NCI-H2081 treated with DMSO at 0.1 percent for 48 hours (cell line): ENCODE data around the gene LGALS14.
"Not testable (repeated sequence)": the region's sequence is repeated elsewhere in the genome, so short reads cannot be mapped to it uniquely, and the experiment has no call there.

Experiments used
- DNase-seq: peaks from one replicate; lab custom pipeline; 2025; lab: John Stamatoyannopoulos, UW

The LGALS14 gene

DNA sequence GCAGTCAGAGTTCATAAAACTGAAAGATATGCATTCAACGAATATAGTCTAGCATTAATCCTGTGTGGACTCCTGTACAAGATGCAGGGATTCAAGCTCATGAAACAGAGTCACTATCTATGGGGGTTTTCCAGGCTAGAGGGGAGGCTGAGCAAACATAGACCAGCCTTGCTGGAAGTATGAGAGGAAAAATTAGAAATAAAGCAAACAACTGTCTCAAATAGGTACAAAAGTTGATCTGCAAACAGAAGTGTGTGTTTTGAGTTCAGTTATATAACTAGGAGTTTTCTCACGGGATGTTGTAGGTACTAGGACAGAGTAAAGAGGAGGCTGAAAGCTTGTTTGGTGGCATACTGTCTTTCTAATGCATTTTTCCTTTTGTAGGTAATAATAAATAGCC lies 8.5 kb upstream of the LGALS14 start:
- no peak for DNase-seq

DNA sequence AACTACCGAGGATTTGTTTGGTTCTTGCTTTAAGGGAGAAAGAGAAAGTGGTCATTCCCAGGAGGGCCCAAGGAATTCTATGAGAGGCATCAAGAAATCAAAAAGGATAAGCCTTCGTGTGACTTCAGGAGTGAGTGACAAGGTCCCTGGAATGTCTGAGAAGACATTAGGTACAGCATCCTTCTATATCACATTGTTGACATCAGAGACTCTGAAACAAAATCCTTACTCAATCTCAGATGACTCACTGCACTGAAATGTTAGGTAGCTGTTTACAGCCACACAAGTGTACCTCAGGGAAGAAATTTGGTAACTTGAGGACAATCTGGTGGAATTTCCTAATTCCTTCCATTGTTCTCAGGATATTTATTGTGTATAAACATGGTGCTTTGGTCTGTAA lies 7.9 kb upstream of the LGALS14 start:
- no peak for DNase-seq

DNA sequence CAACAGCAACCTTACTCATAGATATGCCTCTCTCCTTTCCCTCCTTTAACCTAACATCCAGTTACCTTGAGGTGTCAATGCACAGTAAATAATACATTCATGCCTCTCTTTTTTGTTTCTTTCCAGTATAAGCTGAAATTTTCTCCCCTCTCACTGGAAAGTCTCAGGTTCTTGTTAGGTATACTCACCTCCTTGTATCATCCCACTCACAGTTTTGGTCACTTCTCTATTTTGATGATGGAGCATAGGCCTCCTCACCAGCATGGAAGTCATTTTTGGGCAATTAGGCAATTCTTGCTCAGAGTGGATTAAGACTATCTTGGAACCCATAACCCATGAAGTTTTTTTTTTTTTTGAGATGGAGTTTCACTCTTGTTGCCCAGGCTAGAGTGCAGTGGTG lies 5.7 kb upstream of the LGALS14 start:
- DNase-seq = no peak

DNA sequence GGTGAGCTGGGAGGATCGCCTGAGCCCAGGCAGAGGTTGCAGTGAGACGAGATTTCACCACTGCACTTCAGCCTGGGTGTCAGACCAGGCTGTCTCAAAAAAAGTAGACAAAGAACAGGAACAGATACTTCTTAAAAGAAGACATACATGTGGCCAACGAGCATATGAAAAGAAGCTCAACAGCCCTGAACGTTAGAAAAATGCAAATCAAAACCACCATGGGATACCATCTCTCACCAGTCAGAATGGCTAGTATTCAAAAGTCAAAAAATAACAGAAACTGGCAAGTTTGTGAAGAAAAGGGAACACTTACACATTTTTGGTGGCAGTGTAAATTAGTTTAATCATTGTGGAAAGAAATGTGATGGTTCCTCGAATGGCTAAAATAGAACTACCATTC lies 3.0 kb upstream of the LGALS14 start:
- DNase-seq = no peak

DNA sequence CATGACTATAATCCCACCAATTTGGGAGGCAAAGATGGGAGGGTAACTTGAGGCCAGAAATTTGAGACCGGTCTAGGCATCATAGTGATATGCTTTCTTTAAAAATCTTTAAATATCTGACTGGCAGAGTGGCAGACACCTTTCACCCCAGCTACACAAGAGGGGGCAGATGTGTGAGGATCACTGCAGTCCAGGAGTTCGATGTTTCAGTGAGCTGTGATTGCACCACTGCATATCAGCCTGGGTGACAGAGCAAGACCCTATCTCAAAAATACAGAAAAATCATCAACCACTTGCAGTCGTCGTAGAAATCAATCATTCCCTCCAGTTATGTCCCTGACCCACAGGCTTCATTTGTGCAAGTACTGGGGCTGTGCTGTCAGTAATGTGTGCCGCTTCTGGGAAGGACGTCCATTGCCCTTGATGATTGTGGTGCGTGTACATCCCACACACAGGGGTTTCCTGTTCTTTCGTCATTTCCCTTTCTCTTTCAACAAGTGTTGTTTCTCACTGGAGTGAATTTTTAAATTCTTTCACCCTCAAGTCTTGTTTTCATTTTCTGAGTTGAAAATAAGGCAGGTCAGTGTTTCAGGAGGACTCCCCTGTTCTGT lies 1.4 kb downstream of the LGALS14 start:
- DNase-seq = no peak

DNA sequence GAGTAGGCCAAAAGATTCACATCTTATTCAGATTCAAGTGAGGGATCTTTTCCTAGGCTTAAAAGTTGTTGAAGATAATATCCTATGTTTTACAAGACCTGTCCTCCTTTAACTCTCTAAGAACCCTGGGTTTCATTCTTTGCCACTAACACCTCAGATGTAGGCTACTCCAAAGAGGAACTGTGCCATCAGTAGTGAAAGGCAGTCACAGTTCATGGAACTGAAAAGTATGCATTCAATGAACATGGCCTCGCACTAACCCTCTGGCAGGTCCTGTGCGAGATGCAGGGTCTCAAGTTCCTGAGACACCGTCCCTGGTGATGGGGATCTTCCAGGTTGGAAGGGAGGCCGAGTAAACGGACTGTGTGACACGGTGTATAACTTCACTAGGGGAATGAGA lies 4.3 kb downstream of the LGALS14 start:
- no peak for DNase-seq

DNA sequence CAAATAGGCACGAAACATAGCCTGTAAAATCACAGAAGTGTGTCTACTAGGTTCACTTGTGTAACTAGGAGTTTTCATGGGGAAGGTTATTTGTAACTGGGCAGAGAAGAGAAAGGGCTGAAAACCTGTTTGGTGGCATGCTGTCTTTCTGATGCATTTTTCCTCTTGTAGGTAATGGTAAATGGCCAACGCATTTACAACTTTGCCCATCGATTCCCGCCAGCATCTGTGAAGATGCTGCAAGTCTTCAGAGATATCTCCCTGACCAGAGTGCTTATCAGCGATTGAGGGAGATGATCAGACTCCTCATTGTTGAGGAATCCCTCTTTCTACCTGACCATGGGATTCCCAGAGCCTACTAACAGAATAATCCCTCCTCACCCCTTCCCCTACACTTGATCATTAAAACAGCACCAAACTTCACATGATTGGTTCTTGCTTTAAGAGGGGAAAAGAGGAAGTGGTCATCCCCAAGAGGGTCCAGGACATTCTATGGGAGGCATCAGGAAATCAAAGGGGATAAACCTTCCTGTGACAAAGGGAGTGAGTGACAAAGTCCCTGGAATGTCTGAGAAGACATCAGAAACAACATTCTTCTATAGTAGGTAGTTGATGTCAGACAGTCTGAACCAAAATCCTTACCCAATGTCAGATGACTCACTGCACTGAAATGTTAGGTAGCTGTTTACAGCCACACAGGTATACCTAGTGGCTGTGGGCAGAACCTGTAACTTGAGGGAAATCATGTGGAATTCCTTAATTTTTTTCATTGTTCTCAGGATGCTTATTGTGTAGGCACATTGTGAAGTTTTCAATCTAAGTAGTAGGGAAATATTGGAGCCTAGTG lies 5.0 kb downstream of the LGALS14 start:
- no peak for DNase-seq

DNA sequence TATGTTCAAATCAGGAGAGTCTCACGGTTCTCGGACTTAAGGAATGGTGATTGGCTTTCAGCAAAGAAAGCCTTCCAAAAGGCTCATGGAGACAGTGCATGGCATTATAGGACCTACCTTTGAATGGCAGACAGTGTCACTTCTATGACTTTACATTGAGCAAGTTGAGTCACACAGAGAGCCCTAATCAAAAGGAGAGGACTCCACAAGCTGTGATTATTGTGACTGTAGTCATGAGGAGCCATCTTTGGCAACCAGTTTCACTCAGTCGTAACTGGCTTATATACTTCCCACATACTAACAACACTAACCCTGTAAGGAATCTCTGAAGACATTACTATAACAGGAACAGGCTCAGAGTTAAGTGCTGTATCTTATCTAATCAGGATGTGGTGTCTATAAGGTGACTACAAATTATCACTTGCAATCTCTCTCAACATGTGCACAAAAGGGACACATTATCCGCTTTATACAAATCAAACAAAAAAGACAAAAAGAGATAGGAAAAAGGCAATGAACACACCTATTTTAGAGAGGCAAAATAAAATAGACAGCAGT lies 6.1 kb downstream of the LGALS14 start:
- no peak for DNase-seq

DNA sequence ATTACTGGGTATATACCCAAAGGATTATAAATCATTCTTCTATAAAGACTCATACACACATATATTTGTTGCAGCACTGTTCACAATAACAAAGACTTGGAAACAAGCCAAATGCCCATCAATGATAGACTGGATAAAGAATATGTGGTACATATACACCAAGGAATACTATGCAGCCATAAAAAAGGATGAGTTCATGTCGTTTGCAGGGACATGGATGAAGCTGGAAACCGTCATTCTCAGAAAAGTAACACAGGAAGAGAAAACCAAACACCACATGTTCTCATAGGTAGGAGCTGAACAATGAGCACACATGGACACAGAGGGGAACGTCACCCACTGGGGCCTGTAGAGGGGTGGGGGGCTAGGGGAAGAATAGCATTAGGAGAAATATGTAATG lies 15.9 kb downstream of the LGALS14 start:
- DNase-seq = not testable (repeated sequence)

DNA sequence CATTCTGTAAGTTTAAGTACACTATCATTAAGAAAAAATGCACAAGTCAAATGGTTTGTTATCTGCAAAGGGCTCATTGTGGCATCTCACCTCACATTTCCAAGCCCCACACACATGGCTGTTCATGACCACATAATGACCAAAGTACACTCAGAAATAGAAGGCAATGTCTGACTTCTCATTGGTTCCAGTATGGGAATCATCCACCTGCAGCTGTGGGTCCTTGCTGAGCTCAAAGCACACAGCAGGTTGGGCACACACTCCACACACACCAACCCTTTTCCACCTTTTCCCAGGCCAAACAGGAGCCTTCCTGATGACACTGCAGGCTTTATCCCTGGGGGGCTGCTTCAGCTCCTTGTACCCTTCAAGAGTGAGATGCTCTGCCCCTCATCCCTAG lies 21.7 kb downstream of the LGALS14 start:
- no peak for DNase-seq

DNA sequence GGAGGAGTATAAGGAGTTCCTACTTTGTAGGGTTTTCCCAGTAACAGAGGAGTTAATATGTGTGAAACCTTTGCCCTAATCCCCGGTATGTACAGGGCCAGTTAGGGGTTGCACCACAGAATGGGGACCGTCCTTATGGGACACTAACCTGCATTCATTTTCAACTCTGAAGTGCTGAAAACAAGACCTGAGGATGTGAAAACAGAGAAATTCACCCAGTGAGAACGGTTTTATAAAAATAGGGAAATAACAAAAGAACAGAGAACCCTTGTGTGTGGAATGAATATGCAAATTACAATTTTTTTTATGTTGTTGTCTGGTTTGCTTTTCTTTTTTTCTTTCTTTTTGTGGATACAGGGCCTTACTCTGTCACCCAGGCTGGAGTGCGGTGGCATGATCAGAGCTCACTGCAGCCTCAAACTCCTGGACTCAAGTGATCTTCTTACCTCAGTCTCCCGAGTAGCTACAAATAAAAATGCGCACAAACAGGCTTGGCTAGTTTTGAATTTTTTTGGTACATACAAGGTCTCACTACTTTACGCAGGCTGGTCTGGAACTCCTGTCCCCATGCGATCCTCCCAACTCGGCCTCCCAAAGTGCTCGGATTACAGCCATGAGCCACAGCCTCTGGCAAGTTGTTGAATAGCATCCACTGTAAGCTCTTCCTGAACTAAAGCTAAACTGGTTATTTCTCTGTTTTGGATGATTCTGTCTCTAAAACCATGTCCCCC lies 23.0 kb downstream of the LGALS14 start:
- DNase-seq = no peak

DNA sequence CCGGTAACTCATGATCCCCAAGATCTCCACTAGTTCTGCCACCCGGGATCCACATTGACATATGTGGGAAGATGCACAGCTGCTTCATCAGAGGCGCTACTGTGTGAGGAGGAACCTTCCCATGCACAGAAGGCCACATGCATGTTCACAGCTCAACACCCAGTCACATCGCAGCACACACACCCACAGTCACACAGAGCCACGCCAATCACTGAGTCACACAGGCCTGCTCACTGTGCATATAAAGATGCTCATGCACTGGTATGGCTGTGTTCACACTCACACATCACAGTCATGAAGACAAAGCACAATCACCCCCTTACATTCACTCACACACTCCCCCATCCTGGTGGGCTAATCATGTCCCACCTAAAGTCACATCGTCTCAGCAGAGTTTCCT lies 23.8 kb downstream of the LGALS14 start:
- no peak for DNase-seq

DNA sequence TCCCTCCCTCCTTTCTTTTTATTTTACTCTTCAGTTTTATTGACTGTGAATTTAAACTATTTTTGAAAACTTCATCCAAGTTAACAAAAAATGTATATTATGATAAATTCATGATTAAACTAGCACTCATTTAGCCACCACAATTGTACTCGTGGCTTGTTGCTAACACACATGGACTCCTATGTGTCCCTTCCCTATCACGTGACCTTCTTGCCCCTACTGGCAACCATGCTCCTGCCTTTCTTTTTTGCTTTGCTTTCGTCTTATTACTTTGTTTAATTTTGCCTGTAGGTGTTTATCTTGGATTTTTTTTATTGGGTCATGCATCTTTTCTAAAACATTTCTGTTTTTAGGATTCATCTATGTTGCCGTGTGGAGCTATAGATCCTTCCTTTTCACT lies 25.3 kb downstream of the LGALS14 start:
- DNase-seq = no peak

DNA sequence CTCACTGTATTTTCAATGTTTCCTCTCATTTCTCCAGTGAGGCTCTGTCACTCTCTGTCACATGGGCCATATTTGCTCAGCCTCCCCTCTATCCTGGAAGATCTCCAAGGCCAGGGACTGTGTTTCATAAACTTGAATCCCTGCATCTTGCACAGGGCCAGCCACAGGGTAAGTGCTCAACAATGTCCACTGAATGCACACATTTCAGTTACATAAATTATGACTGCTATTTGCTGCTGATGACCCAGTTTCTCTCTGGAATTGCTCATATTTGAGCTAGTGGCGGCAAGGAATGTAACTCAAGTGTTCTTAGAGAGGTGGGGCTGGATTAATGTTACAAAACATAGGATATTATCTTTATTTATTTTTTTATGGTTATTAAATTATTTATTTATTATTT lies 27.4 kb downstream of the LGALS14 start:
- DNase-seq = no peak

DNA sequence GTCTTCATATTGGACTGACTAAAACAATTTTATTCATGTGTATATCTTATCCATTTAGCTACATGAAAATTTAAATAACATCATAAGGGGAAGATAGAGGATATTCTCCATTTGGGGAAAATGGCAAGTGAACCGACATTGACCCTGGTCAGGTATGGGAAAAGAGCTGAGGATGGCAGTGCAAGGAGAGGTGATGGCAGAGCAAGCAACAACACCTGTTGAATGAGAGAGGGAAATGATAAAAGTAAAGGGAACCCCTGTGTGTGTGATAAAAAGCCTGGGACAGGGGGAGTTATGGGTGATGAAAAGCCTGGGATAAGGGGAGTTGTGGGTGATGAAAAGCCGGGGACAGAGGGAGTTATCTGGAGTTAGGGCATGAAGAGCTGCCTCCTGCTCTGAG lies 29.6 kb downstream of the LGALS14 start:
- DNase-seq = no peak

DNA sequence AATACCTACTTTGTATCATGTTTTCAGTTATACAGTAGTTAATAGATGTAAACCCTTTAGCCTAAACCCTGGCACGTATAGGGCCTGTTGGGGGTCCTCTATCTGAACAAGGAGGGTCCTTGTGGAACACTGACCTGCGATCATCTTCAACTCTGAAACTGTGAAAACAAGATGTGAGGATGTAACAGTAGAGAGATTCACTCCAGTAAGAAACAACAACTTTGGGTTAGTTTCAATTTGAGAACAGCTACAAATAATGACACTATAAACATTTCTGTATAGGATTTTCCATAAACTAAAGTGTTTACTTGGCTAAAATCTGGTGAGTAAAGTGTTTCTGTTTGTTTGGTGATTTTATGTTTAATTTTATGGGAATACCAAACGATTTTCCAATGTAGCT lies 31.4 kb downstream of the LGALS14 start:
- no peak for DNase-seq

DNA sequence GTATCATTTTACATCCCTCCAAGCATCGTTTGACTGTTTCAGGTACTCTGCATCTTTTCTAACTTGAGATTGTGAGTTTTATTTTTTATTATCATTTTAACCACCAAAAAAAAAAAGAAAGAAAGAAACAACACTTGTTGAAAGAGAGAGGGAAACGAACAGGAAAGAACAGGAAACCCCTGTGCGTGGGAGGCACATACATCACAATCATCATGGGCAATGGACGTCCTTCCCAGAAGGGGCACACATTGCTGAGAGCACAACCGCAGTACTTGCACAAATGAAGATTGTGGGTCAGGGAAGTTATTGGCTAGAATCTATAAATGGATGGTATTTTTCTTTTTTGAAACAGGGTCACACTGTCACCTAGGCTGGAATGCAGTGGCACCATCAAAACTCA lies 31.8 kb downstream of the LGALS14 start:
- no peak for DNase-seq

DNA sequence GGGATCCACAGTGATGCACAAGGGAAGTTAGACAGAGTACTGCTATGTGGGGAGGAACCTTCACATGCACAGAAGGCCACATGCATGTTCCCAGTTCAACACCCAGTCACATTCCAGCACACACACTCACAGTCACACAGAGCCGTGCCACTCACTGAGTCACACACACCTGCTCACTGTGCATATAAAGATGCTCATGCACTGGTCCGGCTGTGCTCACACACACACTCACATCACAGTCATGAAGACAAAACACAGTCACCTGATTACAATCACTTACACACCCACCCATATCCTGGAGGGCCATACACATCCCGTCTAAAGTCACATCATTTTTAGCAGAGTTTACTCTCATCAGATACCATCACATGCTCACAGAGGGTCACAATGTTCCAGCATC lies 33.1 kb downstream of the LGALS14 start:
- no peak for DNase-seq

DNA sequence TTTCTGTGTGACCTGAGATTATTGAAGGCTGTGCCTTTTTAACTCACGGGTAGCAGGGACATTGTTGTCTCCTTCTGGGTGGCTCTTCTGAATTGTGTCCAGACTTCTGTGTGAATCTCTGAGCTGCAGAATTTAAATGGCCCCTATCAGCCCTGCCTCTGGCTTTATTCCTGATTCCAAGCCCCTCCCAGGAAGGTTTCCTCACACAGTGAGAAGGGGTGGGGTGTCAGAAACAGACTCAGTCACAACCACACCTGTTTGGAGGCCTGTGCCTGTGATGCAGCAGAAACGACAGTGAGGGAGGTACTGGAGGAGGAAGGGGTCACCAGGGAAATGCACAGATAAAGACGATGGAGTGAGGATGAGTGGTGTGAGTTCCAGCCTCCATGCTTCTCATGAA lies 33.6 kb downstream of the LGALS14 start, which contains the start of gene CLC:
TSS of gene CLC (minus strand) at position 139 of the 400 bp plus-strand sequence. CDS start at position 62, 77 bp downstream.
- DNase-seq = no peak

DNA sequence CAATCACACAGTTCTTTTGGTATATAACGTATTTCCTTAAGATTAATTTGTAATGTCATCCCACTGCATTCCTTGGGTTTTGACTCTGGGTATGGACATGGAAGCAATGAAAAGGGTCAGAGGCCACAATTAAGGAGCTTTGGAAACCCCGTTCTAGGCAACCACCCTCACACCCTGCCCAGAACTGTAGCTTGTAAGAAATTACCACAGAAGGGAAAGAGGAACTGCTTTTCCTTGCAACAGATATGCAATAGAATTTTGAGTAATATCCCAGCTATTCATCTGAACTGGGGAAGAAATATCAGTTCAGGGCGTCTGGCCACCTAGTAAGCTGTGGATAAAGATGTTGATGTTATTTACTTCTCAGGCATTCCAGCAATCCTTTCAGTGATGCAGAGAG lies 34.5 kb downstream of the LGALS14 start:
- no peak for DNase-seq

DNA sequence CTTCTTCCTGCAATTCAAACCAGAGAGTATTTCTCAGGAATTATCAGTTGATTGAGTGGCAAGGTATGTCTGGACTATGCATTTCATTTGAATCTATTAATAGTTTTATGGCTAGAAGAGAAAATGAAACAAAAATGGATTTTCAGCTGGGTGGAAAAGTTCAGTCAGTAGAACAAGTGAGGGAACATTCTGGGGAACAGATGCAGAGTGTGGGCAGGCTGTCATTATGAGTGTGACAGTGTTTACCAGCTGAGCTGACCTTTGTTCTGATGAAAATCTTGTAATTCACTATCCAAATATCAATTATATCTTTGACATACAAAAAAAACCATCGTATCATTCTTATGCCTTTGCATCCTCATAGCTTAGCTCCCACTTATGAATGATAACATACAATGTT lies 36.1 kb downstream of the LGALS14 start:
- DNase-seq = no peak

DNA sequence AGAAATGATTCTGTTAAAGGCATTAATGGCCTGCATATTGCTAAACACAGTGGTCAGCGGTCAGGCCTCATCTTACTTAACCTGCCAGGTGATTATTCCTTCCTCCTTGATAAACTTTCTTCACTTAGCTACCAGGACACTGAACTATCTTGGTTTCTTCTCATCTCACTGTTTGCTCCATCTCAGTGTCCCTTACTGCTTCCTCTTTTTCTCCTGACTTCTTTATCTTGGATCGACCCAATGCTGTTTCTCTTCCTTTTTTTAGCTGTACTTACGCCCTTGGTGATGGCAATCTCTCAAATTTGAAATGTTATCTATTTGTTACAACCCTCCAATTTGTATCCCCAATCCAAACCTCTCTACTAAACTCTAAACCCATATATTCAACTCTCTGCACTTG lies 41.4 kb downstream of the LGALS14 start:
- DNase-seq = no peak
